Left ventricle myocardium inferior (tissue), 1 donor: ENCODE results near the gene SIRT7. TPM values are rescaled to one million over a fixed set of nuclear protein-coding genes. Genes with fewer than 3 reads are reported as not detected.
A peak's percentile ranks its signal among the peaks of the same experiment; 100 is the strongest.

Experiments
- DNase-seq: peaks from one replicate; pipeline ENCODE4 v3.0.0-alpha.2; 2020
- H3K27ac ChIP-seq: fragments of 200-600 bp; replicated peaks from 2 replicates; pipeline ENCODE4 v1.8.0; 2021
- H3K27me3 ChIP-seq: fragments of 200-600 bp; 2 replicates; pipeline ENCODE4 v1.8.0; 2021; ENCODE audit warnings: low read depth
- H3K36me3 ChIP-seq: fragments of 200-600 bp; 2 replicates; pipeline ENCODE4 v1.8.0; 2021
- H3K4me1 ChIP-seq: fragments of 200-600 bp; 2 replicates; pipeline ENCODE4 v1.8.0; 2021
- H3K4me3 ChIP-seq: fragments of 200-600 bp; 2 replicates; pipeline ENCODE4 v1.8.0; 2021; ENCODE audit warnings: mild to moderate bottlenecking, moderate library complexity
- H3K9me3 ChIP-seq: fragments of 200-600 bp; replicated peaks from 2 replicates; pipeline ENCODE4 v1.8.0; 2021
- intact Hi-C: fragments of 100-400 bp; cut with micrococcal nuclease; formaldehyde crosslinking; loops from one replicate; pipeline ENCODE4 v1.11.0; 2022
- total RNA-seq: library from RNA; stranded (reverse); fragmentation: NEBNext Ultra II Directional; extraction: Animal tissue kit (Norgen Biotek cat#: 25700); gene quantifications from one replicate; pipeline ENCODE4 v1.2.1, GENCODE V29; 2021
- TF ChIP-seq, protein P1 (sequence below): fragments of 200-600 bp; IDR thresholded peaks from 2 replicates; pipeline ENCODE4 v1.8.0; 2021; ENCODE audit warnings: antibody characterized with exemption, mild to moderate bottlenecking, borderline replicate concordance
- donor health status: DM: no; HTN: yes; CAD: no; lungs with severe emphysema.

SIRT7 gene
- total RNA-seq, 1 donor from 2014 or later, result 8.5 TPM

DNA sequence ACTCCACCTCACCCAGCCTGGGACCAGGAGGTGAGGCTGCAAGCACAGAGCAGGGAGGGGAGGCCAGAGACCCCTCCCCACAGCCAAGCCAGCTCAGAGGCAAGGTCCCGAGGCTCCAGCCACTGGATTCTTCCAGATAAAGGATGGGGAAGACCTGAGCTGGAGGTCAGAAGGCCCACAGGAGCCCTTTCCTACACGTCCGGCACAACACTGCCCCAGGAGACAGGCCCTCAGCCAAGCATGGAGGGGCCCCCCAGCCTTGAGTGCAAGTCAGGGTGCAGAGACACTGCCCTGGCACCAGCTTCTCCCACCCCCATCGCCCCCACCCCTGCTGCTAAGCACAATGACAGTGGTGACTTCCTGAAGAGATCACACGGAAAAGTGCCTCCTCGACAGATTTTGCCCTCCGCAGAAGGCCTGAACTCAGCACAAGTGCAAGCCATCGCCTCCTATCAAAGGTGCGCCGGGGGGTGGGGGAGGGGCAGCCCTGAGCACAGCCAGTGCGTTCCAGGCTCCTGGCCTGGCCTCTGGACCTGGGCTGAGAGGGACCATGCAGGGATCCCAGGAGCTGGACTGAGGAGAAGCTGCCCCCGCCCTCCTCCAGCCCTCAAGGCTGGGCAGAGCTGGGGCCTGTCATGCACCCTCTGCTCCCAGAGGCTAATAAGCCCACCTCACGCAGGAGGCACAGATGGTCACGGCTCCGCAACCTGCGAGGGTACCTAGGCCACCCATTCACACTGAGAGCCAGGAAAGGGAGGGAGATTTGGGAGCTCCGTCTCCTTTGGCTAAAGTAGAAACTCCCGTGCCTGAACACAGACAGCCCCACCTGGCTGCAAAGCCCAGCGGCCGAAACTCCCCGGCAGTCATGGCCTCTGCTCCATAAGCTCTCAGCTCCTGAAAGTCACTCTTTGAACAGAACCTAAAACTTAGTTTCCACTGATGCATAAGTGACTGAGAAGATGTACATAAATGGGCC lies 6.9 kb upstream of the SIRT7 start:
- no peaks in the 10 kb centered on the region for H3K9me3 ChIP-seq
- peak overlapping the region; percentile 93 for H3K4me3 ChIP-seq
- H3K27me3 ChIP-seq, result peaks cover 6% of the 10 kb centered on the region
- peaks cover 27% of the 10 kb centered on the region for H3K36me3 ChIP-seq
- TF ChIP-seq, protein P1, sequence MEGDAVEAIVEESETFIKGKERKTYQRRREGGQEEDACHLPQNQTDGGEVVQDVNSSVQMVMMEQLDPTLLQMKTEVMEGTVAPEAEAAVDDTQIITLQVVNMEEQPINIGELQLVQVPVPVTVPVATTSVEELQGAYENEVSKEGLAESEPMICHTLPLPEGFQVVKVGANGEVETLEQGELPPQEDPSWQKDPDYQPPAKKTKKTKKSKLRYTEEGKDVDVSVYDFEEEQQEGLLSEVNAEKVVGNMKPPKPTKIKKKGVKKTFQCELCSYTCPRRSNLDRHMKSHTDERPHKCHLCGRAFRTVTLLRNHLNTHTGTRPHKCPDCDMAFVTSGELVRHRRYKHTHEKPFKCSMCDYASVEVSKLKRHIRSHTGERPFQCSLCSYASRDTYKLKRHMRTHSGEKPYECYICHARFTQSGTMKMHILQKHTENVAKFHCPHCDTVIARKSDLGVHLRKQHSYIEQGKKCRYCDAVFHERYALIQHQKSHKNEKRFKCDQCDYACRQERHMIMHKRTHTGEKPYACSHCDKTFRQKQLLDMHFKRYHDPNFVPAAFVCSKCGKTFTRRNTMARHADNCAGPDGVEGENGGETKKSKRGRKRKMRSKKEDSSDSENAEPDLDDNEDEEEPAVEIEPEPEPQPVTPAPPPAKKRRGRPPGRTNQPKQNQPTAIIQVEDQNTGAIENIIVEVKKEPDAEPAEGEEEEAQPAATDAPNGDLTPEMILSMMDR, result no peak
- peak overlapping the region; percentile 91 for H3K27ac ChIP-seq
- peaks cover 74% of the 10 kb centered on the region for H3K4me1 ChIP-seq
- DNase-seq, result no peak
- intact Hi-C loops, result no loop called here

DNA sequence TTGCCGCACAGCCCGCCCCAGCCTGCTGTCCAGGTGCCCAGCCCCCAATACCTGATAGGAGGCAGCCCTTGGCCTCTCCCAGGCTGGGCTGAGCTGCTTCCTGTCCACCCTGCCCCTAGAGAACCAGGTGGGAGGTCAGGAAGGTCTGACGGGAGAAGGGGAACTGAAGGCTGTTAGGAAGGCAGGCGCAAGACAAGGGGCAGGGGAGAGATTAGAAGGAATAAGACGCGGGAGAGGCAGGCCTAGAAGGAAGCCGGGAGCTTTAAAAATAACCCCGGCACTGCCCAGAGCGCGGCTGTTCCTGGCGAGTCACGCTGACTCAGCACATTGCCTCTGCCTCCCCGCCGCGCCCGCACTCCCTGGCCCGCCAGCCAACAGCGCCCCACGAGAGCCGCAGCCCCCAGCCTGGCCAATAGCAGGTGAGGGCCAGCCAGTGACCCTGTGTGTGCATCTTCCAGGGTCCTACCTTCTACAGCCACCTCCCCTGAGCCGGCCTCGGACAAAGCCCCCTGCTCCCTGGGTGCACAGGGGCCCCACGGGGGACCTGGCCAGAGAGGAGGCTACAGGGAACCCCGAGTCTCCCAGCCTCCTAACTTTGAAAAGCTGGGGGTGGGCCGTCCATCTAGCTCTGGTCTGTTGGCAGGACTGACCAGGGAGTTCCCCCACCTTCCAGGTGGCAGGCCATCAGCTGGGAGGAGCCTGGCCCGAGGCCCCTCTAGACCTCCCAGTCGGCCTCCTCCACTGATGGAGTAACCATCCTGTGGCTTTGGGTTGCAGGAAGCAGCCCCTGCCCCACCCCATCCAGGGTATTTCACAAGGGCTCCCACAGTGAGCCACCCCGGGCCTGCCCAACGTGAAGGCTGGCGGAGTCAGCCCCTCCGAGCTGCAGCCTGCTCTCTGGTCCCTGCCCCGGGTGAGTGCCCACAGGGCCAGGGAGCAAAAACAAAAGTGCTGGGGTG lies 5.6 kb upstream of the SIRT7 start:
- Histone ChIP-seq H3K27ac (peak overlapping the region; percentile 91), H3K4me3 (peak overlapping the region; percentile 93), H3K4me1 (peaks cover 75% of the 10 kb centered on the region), H3K36me3 (peaks cover 31% of the 10 kb centered on the region), H3K27me3 (peaks cover 4% of the 10 kb centered on the region), H3K9me3 (no peaks in the 10 kb centered on the region)
- TF ChIP-seq, protein P1, result no peak
- intact Hi-C loops, result no loop called here
- peak; percentile 75 for DNase-seq

DNA sequence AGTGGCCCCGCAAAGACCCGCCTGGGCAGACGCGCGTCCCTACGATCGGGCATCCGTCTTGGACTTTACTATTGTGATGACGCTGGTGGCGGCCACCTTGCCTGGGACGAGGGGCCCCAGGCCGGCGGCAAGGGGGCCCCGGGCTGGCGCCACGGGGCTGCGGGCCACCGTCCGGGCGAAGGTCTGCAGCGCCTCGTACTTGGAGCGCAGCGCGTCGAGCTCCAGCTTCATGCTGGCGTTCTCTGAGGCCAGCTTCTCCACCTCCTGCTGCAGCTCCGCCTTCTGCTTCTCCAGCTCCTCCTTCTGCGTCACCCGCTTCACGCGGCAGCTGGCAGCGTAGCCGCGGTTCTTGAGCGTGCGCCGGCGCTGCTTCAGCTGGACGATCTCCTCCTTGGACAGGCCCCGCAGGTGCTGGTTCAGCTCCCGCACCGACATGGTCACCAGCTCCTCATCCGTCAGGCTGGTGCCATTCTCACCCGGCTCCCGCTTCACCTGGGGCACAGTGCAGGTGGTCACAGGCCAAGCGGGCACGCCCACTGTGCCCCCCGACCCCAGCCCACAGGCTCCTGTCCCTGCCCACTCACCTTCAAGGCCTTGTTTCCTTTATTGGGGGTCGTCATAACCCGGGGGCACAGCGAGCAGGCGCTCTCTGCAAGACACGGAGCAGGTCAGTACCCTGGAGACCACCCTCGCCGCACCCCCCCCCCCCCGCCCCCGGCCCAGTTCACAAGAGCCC lies 4.8 kb upstream of the SIRT7 start:
- TF ChIP-seq, protein P1, result no peak
- Histone ChIP-seq H3K9me3 (no peaks in the 10 kb centered on the region), H3K36me3 (peaks cover 31% of the 10 kb centered on the region), H3K27ac (peak overlapping the region; percentile 91), H3K4me1 (peaks cover 75% of the 10 kb centered on the region), H3K27me3 (no peaks in the 10 kb centered on the region), H3K4me3 (peak overlapping the region; percentile 93)
- intact Hi-C loops, result no loop called here
- no peak for DNase-seq

DNA sequence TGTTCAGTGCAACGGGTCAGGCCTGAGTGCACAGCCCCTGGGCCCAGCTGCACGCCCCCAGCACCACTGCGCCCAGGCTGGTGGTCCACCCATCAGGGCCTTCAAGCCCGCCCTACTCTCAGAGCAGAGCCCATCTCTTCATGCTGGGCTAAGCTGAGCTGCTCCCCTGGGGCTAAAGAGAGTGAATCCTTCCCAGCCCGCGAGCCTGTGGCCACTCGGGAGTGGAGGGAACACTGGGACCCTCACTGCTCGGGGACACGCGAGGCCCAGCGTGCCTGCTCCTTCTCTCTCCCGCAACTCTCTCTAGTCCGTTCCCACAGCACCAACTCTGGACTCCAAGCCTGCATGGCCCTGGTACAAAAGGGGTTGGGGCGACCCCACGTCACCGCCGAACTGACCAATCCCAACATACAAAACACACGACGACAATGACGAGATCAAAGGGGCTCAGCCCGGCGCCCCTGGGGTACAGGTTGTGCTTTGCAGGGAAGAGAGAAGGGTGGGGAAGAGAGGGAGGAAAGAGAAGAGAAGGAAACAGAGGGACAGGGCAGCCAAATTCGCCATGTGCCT lies 4.1 kb upstream of the SIRT7 start:
- Histone ChIP-seq H3K27me3 (no peaks in the 10 kb centered on the region), H3K4me3 (peak overlapping the region; percentile 93), H3K27ac (no peak overlapping the region), H3K9me3 (no peaks in the 10 kb centered on the region), H3K4me1 (peaks cover 80% of the 10 kb centered on the region), H3K36me3 (peaks cover 31% of the 10 kb centered on the region)
- intact Hi-C loops, result no loop called here
- no peak for DNase-seq
- TF ChIP-seq, protein P1, result no peak

DNA sequence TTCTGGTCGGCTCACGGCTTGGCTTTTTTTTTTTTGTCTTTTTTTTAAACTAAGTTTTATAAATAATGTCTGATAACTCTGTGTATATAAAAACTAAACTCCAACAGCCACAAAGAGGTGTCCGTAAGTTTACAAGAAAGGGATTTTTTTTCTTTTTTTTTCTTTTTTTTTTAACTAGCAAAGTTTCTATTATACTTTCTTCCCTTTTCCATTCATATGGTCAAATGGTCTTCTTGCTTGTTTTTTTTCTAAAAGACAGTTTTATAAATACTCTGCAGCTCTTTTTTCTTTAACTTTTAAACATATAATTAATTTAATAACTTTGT lies 3.5 kb upstream of the SIRT7 start:
- no peaks in the 10 kb centered on the region for H3K27me3 ChIP-seq
- peaks cover 80% of the 10 kb centered on the region for H3K4me1 ChIP-seq
- no peak for DNase-seq
- TF ChIP-seq, protein P1, result no peak
- H3K9me3 ChIP-seq, result no peaks in the 10 kb centered on the region
- intact Hi-C loops, result no loop called here
- H3K4me3 ChIP-seq, result no peak overlapping the region
- H3K27ac ChIP-seq, result no peak overlapping the region
- H3K36me3 ChIP-seq, result peaks cover 31% of the 10 kb centered on the region
